ENCODE measurements around the gene TRPM2. TPM values are rescaled to one million over a fixed set of nuclear protein-coding genes. Genes with fewer than 3 reads are reported as not detected.
"Not testable (repeated sequence)": the region's sequence is repeated elsewhere in the genome, so short reads cannot be mapped to it uniquely, and the experiment has no call there.

Gene TRPM2
- total RNA-seq, 1 donor from 2014 or later: 0.40 TPM

- no peak for DNase-seq (ENCODE audit: low read depth in 2 of 2)
Measured at GRCh38 chr21:44354775-44355771, 1.7 kb downstream of the TRPM2 start.

DNA sequence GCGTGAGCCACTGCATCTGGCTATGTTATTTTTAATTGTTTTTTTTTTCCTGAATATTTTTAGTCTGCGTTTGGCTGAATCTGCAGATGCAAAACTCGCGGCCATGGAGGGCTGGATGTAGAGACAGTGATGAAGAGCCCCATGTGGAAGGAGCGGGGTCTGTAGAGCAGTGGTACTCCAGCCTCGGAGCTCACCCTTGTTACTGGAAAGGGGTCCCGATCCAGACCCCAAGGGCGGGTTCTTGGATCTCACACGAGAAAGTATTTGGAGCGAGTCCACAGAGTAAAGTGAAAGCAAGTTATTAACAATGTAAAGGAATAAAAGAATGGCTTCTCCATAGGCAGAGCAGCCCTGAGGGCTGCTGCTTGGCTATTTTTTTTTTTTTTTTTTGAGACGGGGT is 2.7 kb downstream of the TRPM2 start:
- no peak for DNase-seq (ENCODE audit: low read depth in 2 of 2)

GRCh38 chr21:44356636-44357035 is 3.2 kb downstream of the TRPM2 start:
- DNase-seq (ENCODE audit: low read depth in 2 of 2): no peak

- DNase-seq (ENCODE audit: low read depth in 2 of 2): no peak
Measured at GRCh38 chr21:44357064-44357837, 3.8 kb downstream of the TRPM2 start.

- no peak for DNase-seq (ENCODE audit: low read depth in 2 of 2)
Measured at GRCh38 chr21:44359396-44359795, 6.0 kb downstream of the TRPM2 start.

- no peak for DNase-seq (ENCODE audit: low read depth in 2 of 2)
Measured at GRCh38 chr21:44360159-44360558, 6.7 kb downstream of the TRPM2 start.

- not testable (repeated sequence) for DNase-seq (ENCODE audit: low read depth in 2 of 2)
Measured at GRCh38 chr21:44361903-44362302, 8.5 kb downstream of the TRPM2 start.

GRCh38 chr21:44363278-44363677 is 9.9 kb downstream of the TRPM2 start:
- DNase-seq (ENCODE audit: low read depth in 2 of 2): no peak

DNA sequence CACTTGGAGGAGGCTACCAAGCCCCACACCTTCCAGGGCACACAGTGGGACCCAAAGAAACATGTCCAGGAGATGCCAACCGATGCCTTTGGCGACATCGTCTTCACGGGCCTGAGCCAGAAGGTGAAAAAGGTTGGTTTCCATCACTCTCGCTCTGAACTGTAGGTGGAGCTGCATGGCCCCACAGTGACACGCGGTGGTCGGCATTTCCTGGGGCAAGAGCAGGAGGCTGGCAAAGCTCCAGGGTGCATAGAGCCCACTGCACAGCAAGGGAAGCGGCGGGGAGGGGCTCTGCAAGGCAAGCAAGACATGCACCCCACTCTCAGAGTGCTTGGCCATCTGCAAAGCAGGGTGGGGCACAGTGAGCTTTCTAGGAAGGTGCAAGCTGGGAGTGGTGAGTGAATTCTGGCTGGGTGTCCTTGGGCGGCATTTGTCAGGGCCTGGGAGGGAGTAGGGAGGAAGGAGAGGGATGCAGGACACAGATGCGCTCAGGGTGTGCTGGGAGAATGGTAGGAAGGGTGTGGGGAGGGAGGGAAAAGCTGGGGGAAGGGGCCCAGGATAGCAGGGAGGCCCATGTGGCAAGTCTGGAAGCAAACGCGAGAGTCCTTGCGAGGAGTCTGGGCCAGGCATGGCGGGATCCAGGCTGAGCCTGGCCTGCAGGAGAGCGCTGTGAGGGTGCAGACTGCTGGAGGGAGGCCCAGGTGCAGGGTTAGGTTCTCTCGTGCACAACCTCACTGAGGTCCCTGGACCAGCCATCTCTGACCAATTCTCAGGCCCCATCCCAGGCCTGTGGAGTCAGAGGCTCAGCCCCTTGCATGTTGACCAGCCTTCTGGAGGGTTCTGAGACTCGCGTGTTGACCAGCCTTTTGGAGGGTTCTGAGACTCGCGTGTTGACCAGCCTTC is 11.0 kb downstream of the TRPM2 start:
- no peak for DNase-seq (ENCODE audit: low read depth in 2 of 2)

- DNase-seq (ENCODE audit: low read depth in 2 of 2): no peak
Measured at GRCh38 chr21:44365251-44365966, 12.0 kb downstream of the TRPM2 start.

DNA sequence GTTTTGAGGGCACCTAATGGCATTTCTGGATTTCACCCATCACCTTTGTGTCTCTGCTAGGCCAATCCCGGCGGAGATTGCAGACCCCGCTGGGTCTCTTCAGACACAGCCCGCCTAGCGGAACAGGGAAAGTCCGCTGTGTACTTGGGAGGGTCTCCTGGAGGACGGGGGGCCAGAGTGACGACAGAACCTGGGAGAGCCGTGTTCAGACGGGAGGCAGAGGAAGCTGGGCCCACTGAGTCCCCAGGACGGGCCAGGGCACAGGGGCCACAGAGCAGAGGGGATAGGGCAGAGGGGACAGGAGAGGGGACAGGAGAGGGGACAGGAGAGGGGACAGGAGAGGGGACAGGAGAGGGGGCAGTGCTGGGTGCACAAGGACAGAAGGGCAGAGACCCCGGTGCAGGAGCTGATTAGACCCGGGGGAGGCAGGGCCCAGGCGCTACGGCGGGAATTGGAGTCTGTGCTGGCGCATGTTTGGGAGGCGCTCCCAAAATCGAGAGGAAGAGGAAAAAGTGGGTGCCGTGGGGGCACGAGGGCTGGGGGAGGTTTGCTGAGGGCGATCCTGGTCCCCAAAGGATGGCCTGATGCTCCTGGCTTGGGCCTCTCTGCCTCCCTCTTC is 12.7 kb downstream of the TRPM2 start:
- DNase-seq (ENCODE audit: low read depth in 2 of 2): no peak

GRCh38 chr21:44366586-44367211 is 13.3 kb downstream of the TRPM2 start:
- no peak for DNase-seq (ENCODE audit: low read depth in 2 of 2)

- no peak for DNase-seq (ENCODE audit: low read depth in 2 of 2)
Measured at GRCh38 chr21:44368711-44369446, 15.5 kb downstream of the TRPM2 start.

DNA sequence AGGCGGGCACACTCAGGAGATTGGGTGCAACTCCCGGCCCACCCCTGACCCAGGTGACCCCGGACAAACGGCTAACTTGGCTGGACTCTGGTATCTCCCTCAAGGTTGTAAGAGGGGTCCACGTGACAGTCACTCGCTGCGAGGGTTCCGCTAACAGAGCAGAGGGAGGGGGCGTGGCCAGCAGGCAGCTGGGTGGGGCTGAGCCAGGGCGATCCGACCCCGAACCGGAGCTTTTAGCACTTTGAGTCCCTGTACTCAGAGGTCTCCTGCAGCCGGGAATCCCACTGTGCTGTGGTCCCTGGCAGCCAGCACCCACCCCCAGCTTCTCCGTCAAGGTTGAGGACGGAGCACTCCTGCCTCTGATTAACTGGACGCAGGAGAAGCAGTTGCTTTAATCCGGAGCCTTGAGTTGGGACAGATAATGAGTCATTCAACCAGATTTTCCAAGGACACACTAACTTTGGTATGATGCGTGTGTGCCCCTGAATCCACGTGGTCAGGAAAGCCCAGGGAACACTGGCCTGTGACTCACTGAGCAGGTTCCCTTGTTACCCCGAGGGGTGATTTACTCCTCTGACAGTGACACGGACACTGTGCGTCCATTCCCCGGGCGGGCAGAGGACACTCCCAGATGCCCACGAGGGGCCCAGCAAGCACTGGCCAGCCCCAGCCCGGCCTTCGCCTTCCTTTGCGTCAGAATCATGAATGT is 16.8 kb downstream of the TRPM2 start:
- no peak for DNase-seq (ENCODE audit: low read depth in 2 of 2)

DNA sequence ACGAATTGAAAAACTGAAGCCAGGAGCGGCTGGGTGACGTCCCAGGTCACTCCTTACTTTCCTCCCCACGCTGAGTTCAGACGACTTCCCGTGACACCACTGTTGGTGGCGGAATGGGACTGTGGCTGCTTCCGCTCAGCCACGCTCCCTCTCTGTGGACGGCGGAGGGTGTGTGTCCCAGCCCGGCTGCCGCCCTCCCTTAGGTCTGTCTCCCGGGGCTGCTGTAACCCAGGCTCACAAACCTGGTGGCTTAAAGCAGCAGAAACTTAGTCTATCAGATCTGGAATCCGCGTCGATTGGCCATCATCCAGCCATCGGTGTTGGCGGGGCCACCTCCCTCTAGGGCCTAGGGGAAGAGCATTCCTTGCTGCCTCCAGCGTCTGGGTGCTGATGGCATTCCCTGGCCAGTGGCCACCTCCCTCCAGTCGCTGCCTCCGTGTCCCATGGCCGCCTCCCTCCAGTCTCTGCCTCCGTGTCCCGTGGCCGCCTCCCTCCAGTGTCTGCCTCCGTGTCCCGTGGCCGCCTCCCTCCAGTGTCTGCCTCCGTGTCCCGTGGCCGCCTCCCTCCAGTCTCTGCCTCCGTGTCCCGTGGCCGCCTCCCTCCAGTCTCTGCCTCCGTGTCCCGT is 17.5 kb downstream of the TRPM2 start:
- no peak for DNase-seq (ENCODE audit: low read depth in 2 of 2)

- no peak for DNase-seq (ENCODE audit: low read depth in 2 of 2)
Measured at GRCh38 chr21:44371596-44371995, 18.2 kb downstream of the TRPM2 start.

- no peak for DNase-seq (ENCODE audit: low read depth in 2 of 2)
Measured at GRCh38 chr21:44372616-44373015, 19.2 kb downstream of the TRPM2 start.

All from lung microvascular endothelial cell (primary cell).